NT2/D1 (cell line): ENCODE results near the gene NEUROG3.
A peak's percentile ranks its signal among the peaks of the same experiment; 100 is the strongest.

Source experiments
- DNase-seq: peaks from one replicate; pipeline ENCODE4 v3.0.0-alpha.2; 2011; ENCODE audit warnings: low read depth, low spot score
- H3K27me3 ChIP-seq: 2 replicates; pipeline ENCODE4 v1.6.0; 2011; ENCODE audit warnings: mild to moderate bottlenecking; ENCODE audit not compliant: insufficient read length, insufficient read depth
- H3K36me3 ChIP-seq: 2 replicates; pipeline ENCODE4 v1.6.1; 2011; ENCODE audit warnings: mild to moderate bottlenecking, low read length, mixed read lengths; ENCODE audit not compliant: insufficient read depth, insufficient read length
- H3K4me1 ChIP-seq: 2 replicates; pipeline ENCODE4 v1.5.1; 2011; ENCODE audit not compliant: insufficient read depth, insufficient read length
- H3K4me3 ChIP-seq: 2 replicates; pipeline ENCODE4 v1.5.1; 2011; ENCODE audit warnings: low read depth; ENCODE audit not compliant: insufficient read length
- H3K9ac ChIP-seq: 2 replicates; pipeline ENCODE4 v1.6.0; 2011; ENCODE audit warnings: low read depth; ENCODE audit not compliant: insufficient read length
- H3K9me3 ChIP-seq: 2 replicates; pipeline ENCODE4 v1.5.1; 2011; ENCODE audit warnings: mild to moderate bottlenecking, low read length; ENCODE audit not compliant: insufficient read depth
- SUZ12 ChIP-seq: IDR thresholded peaks from 2 replicates; pipeline ENCODE4 v1.6.1; 2011; ENCODE audit not compliant: insufficient read length, insufficient read depth; ENCODE audit errors: extremely low read depth
- YY1 ChIP-seq: IDR thresholded peaks from 2 replicates; pipeline ENCODE4 v1.6.1; 2011; ENCODE audit not compliant: insufficient read length, insufficient read depth
- ZNF274 ChIP-seq: IDR thresholded peaks from 2 replicates; pipeline ENCODE4 v1.6.1; 2011; ENCODE audit warnings: mild to moderate bottlenecking, low read depth, low read length

Gene NEUROG3, protein sequence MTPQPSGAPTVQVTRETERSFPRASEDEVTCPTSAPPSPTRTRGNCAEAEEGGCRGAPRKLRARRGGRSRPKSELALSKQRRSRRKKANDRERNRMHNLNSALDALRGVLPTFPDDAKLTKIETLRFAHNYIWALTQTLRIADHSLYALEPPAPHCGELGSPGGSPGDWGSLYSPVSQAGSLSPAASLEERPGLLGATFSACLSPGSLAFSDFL

DNA sequence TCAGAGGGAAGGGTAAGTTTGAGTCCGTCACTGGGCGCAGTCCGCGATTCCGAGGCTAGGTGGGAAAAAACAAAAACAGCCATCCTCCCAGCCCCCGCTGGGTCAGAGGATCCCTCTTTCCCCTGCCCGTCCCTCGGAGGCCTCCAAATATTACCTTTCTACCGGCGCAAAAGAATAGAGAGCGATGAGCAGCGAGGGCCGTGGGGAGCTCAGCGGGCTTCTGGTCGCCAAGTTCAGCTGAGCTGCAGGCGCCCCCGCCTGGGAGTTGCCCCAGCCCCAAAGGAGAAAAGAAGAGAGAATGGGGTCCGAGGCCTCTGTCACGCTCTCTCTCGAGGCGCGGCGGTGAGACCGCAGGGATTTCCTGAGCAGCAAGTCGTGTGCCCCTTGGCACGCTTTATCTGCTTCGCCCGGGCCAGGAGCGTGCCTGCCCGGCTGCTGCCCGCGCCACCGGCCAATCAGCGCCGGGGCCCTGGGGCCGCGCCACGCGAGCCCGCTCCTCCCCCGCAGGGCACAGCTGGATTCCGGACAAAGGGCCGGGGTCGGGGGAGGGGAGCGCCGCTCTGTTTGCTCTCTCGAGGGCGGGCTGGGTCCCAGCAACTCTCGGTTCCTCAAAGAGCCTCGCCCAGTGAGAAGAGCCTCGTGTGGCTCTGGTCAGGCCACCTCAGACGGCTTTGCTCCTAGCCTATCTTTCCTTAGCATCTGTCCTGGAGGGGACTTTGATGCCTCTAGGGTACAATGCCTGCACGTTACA, at the start of gene NEUROG3:
Gene NEUROG3 (minus strand): TSS at position 367 of the 751 bp plus-strand sequence. CDS start 379 bp downstream, outside the sequence.
- TF ChIP-seq SUZ12 = peak; percentile 7
- no peak for TF ChIP-seq YY1
- DNase-seq = no peak
- no peaks in the 10 kb centered on the region for H3K36me3 ChIP-seq
- H3K4me1 ChIP-seq = peaks cover 29% of the 10 kb centered on the region
- H3K9me3 ChIP-seq = no peaks in the 10 kb centered on the region
- peak within 1 kb of the TSS; percentile 61 for H3K9ac ChIP-seq
- H3K4me3 ChIP-seq = peak within 1 kb of the TSS; percentile 36
- H3K27me3 ChIP-seq = peaks cover 98% of the 10 kb centered on the region

DNA sequence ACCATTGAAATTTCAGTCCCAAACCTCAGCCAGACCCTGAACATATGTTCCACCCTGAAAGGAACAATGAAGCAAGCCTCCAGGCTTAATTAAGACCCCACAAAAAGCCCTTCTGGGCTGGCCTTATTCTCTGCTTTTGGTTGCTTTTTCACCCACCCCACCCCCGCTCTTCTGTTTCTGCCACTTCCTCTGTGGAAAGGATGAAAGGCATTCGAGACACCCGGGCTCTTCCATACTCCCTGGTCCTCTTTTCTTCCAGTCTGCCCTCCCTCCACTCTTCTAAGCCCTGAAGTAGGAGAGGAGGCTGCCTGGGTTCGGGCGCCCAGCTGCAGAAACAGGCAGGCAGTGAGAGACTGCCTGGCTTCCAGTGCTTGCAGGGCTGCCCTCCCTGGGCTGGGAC, 47.4 kb upstream of the NEUROG3 start:
- TF ChIP-seq YY1 (no peak), ZNF274 (no peak)
- Histone ChIP-seq H3K9me3 (peaks cover 19% of the 10 kb centered on the region), H3K4me1 (no peaks in the 10 kb centered on the region), H3K36me3 (no peaks in the 10 kb centered on the region), H3K9ac (no peak overlapping the region), H3K27me3 (no peaks in the 10 kb centered on the region), H3K4me3 (no peak overlapping the region)
- DNase-seq = no peak

GRCh38 chr10:69619626-69620025, 46.4 kb upstream of the NEUROG3 start:
- Histone ChIP-seq H3K27me3 (no peaks in the 10 kb centered on the region), H3K9ac (no peak overlapping the region), H3K9me3 (peaks cover 18% of the 10 kb centered on the region), H3K4me1 (no peaks in the 10 kb centered on the region), H3K4me3 (no peak overlapping the region), H3K36me3 (no peaks in the 10 kb centered on the region)
- no peak for DNase-seq
- TF ChIP-seq ZNF274 = no peak
- no peak for TF ChIP-seq SUZ12
- no peak for TF ChIP-seq YY1

DNA sequence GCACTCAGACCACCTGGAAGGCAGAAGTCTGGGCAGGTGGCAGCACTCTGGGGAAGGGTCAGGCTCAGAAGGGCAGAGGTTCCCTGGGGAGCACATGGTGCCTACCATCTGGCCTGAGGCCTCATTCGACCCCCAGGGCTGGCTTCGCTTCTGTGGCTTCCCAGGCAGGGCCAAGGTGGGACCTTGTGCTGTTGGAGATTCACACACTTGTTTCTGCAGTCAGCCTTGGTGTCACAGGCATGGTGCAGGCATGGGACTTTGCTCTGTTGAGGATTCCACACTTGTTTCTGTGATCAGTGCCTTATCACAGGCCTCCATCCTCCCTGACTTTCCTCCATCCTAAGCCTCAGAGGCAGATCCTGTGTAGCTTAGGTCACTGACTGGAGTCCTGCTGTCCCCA, 45.5 kb upstream of the NEUROG3 start:
- no peaks in the 10 kb centered on the region for H3K27me3 ChIP-seq
- H3K4me1 ChIP-seq = no peaks in the 10 kb centered on the region
- TF ChIP-seq ZNF274 (no peak), YY1 (no peak), SUZ12 (no peak)
- no peak overlapping the region for H3K4me3 ChIP-seq
- DNase-seq = no peak
- peaks cover 15% of the 10 kb centered on the region for H3K9me3 ChIP-seq
- no peak overlapping the region for H3K9ac ChIP-seq
- no peaks in the 10 kb centered on the region for H3K36me3 ChIP-seq

DNA sequence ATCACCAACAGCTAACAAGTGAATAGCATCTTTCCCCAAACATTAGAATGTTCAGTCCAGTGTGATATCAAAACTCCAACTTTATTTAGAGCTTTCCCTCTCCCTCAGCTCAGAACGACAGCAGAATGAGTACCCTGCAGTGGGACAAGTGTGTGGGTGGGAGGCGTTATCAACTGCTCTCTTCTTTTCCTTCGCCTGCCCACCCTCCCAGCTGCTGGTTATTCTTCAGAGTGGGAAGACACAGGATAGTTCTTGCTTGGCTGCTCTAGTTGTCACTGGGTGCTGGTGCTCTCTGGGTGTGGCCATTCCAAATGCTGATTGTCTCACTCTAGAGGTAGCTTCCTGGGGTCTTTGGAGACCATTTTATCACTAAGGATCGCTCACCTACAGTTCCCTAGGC, 43.1 kb upstream of the NEUROG3 start:
- DNase-seq = no peak
- TF ChIP-seq SUZ12 = no peak
- no peaks in the 10 kb centered on the region for H3K27me3 ChIP-seq
- no peak overlapping the region for H3K9ac ChIP-seq
- no peak overlapping the region for H3K4me3 ChIP-seq
- H3K36me3 ChIP-seq = no peaks in the 10 kb centered on the region
- no peaks in the 10 kb centered on the region for H3K4me1 ChIP-seq
- peaks cover 6% of the 10 kb centered on the region; the same call in 1 of the 2 replicates for H3K9me3 ChIP-seq

DNA sequence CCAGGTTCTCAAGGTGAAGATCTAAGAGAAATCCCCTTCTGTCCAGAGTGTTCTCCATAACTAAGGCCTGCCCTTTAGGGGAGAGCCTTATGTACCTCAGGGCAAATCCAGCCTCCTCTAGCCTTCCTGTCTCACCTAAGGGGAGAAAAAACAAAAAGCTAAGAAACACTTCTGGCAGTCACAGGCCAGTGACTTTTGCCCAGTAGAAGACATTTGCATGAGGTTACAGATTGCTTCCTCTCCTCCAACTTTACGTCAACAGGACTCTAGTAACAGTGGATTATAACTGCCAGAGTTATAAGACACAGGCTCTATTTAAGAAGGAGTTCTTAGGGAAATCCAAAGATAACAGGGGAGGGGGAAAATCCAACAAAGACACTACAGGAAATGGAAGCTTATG, 40.9 kb upstream of the NEUROG3 start:
- DNase-seq = no peak
- H3K9ac ChIP-seq = no peak overlapping the region

GRCh38 chr10:69612760-69613159, 39.5 kb upstream of the NEUROG3 start:
- H3K4me1 ChIP-seq = no peaks in the 10 kb centered on the region
- H3K9me3 ChIP-seq = peaks cover 29% of the 10 kb centered on the region
- no peaks in the 10 kb centered on the region for H3K36me3 ChIP-seq
- TF ChIP-seq ZNF274 = no peak
- TF ChIP-seq SUZ12 = no peak
- no peak for TF ChIP-seq YY1
- H3K4me3 ChIP-seq = no peak overlapping the region
- no peak for DNase-seq
- H3K27me3 ChIP-seq = no peaks in the 10 kb centered on the region
- H3K9ac ChIP-seq = no peak overlapping the region

More for the DNA sequence above, 40.9 kb upstream of the NEUROG3 start:
- Histone ChIP-seq H3K9me3 (peaks cover 23% of the 10 kb centered on the region), H3K27me3 (no peaks in the 10 kb centered on the region), H3K4me3 (no peak overlapping the region), H3K4me1 (no peaks in the 10 kb centered on the region), H3K36me3 (no peaks in the 10 kb centered on the region)
- no peak for TF ChIP-seq SUZ12
- no peak for TF ChIP-seq ZNF274
- no peak for TF ChIP-seq YY1

DNA sequence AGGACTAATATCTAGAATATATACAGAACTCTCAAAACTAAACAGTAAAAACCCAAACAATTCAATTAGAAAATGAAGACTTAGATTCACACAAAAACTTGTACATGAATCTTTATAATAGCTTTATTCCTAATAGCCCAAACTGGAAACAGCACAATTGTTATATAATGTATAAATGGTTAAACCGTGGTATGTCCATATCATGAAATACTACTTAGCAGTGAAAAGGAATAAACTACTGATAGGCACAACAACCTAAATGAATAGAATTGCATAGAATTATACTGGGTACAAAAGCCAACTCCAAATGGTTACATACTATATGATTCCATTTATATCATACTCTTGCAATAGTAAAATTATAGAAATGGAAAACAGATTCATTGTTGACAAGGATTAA, 35.9 kb upstream of the NEUROG3 start:
- no peaks in the 10 kb centered on the region for H3K4me1 ChIP-seq
- no peak for DNase-seq

More for the DNA sequence above, 35.9 kb upstream of the NEUROG3 start:
- no peak for TF ChIP-seq ZNF274
- no peak for TF ChIP-seq YY1
- no peak for TF ChIP-seq SUZ12
- H3K4me3 ChIP-seq = no peak overlapping the region
- H3K27me3 ChIP-seq = no peaks in the 10 kb centered on the region
- H3K9ac ChIP-seq = no peak overlapping the region
- peaks cover 26% of the 10 kb centered on the region for H3K9me3 ChIP-seq
- no peaks in the 10 kb centered on the region for H3K36me3 ChIP-seq
